Omental fat pad (tissue), 4 donors: Measurements from ENCODE around the gene ITM2C. TPM values are rescaled to one million over a fixed set of nuclear protein-coding genes. Genes with fewer than 3 reads are reported as not detected.

Experiments
- ATAC-seq: fragments of 150-250 bp; one replicate; pipeline ENCODE4 v1.9.1; 2016; ENCODE audit warnings: mild to moderate bottlenecking, moderate library complexity; ENCODE audit not compliant: low FRiP score
- DNase-seq: peaks from one replicate; pipeline ENCODE4 v3.0.0-alpha.2; 2019; ENCODE audit warnings: low spot score
- total RNA-seq, 4 donors: library from RNA; depleted of rRNA; stranded (reverse); fragments of >200 nt; gene quantifications; one replicate each; pipeline ENCODE4 v1.1.0, GENCODE V29; 2016
- TF ChIP-seq, protein P1 (sequence below), 3 donors: fragments of 450-650 bp; IDR thresholded peaks; one replicate each; pipeline ENCODE4 v1.5.1; 2016 to 2017; ENCODE audit warnings: antibody characterized with exemption in 3 of 3, mild to moderate bottlenecking in 3 of 3, moderate library complexity in 2 of 3

The ITM2C gene
- total RNA-seq, 4 donors from 2014 or later = 17.9 to 35.9 (median 28.8) TPM

DNA sequence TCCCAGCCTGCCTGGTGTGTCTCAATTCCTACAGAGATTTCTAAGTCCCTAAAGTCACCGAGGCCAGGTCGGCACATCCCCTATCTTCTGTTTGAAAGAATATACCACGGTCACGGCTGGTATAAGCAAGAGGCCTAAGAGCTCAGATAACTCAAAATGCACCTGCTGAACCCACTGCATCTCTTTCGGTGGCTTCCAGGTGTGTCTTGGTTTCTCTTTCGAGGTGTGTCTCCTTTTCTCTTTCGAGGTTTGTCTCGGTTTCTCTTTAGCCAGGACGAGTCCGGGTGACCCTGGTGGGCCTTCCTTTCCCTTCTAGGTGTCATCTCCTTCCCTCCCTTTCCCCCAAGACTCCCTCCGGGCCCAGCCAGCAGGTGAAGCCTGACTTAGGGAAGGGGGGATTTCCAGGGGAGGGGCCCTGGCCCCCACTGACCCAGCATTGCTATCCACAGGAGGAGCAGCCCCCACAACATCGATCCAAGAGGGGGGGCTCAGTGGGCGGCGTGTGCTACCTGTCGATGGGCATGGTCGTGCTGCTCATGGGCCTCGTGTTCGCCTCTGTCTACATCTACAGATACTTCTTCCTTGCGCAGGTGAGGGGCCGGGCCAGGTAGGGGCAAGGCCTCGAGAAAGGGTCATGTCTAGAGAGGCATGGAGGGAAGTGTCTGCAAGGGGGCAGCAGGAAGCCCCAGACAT, 8.4 kb downstream of the ITM2C start:
- DNase-seq (no peak), ATAC-seq (no peak)
- TF ChIP-seq, protein P1, sequence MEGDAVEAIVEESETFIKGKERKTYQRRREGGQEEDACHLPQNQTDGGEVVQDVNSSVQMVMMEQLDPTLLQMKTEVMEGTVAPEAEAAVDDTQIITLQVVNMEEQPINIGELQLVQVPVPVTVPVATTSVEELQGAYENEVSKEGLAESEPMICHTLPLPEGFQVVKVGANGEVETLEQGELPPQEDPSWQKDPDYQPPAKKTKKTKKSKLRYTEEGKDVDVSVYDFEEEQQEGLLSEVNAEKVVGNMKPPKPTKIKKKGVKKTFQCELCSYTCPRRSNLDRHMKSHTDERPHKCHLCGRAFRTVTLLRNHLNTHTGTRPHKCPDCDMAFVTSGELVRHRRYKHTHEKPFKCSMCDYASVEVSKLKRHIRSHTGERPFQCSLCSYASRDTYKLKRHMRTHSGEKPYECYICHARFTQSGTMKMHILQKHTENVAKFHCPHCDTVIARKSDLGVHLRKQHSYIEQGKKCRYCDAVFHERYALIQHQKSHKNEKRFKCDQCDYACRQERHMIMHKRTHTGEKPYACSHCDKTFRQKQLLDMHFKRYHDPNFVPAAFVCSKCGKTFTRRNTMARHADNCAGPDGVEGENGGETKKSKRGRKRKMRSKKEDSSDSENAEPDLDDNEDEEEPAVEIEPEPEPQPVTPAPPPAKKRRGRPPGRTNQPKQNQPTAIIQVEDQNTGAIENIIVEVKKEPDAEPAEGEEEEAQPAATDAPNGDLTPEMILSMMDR (IDR thresholded peaks at IDR 0.05) = no peak

DNA sequence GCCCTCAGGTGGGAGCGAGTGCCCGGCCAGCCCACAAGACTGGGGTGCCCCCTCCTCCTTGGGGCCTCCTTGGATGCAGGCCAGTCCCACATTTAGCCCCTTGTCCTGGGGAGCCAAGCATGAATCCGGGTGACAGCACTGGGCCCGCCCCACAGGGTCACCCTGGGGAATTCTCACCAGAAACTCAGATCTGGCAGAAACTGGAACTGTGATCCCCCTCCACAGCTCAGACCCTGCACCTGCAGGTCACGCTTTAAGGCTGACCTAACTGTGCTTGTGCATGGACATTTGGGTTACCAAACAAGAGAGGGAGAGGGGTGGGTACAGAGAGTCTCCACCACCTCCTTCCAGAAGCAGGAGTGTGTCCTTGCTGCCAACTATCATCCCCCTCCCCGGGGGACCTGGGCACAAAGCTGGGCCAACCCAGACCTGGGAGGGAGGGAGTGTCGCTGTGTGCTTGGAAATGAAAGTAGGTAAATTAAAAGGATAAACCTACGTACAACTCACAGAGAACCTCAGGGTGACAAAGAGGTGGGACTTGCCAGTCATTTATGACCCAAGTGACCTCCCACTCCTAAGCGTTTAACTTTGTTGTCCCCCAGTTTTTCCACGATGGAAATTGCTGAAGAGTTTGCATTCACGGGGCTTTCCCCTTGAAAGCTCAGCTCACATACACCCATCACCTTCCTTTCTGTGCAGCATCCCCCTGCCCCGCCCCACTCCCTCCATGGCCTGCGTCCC, 9.1 kb downstream of the ITM2C start:
- no peak for DNase-seq
- ATAC-seq = no peak
- TF ChIP-seq, protein P1 (IDR thresholded peaks at IDR 0.05) = no peak

DNA sequence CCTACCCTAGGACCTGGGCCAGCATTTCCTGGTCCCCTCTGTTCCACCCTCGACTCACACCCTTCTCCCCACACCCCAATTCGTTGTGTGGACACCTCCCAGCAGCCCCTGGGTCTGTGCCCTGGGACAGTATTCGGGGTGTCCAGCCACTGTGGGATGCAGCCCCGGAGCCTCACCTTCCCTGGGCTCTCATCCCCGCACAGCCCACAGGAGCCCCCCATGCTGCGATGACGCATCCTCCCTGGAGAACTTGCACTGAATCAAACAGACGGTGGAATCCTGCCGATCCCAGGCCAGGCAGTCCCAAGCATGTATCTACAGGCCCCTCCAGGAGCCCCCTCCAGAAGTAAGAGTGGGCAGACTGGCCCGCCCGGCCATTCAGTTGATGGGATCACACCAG, 9.7 kb downstream of the ITM2C start:
- ATAC-seq (no peak), DNase-seq (no peak)
- TF ChIP-seq, protein P1 (IDR thresholded peaks at IDR 0.05) = no peak

DNA sequence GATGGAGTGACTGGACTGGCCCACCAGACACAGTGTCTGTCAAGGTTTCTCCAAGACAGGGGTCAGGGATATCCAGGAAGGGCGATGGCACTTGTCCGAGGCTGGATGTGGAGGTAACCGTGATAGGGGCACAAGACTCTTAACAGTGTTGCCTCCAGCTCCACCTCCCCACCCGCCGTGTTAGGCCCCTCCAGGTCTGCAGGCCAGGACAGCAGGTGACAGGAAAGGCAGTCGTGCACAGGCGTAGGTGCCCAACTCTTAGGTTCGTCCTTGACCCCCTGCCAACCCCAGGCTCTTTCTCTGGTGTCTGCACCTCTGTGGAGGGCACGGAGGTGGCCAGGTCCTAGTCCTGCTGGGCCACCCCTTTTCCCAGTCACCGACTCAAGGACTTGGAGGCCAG, 10.1 kb downstream of the ITM2C start:
- ATAC-seq = no peak
- no peak for DNase-seq
- TF ChIP-seq, protein P1 (IDR thresholded peaks at IDR 0.05) = no peak

DNA sequence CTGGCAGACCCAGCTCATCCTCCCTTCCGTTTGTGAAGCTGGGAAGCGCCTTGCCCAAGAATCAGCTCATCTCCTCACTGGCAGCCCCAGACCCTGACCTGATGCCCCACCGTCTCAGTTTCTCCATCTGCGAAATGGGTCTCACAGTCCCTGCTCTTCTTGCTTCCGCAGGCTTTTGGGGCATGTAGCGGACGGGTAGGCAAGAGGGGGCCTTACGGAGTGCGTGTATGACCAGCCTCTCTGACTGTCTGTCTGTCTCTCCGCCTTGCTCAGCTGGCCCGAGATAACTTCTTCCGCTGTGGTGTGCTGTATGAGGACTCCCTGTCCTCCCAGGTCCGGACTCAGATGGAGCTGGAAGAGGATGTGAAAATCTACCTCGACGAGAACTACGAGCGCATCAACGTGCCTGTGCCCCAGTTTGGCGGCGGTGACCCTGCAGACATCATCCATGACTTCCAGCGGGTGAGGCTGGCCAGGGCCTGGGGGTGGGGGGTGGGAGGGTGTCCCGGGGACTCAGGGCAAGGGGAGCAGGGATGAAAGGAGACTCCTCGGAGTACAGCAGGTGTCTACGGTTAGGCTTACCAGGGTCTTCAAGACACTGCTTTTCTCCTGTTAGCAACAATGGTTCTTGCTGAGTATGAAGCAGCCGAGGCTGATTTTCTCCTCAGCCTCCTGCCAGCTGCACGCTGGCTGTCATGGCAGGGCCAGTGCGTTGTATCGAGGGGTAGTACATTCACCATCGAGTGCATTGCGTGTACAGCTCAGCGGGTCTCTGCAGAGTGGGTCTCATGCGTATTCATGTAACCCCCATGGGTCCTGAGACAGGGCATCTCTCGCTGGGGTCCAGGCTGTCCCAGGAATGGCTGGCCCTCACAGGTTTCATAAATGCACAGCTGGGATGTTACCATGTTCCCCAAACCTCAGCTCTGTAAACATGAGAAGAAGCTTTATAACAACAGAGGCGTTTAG, 10.9 kb downstream of the ITM2C start:
- TF ChIP-seq, protein P1 (IDR thresholded peaks at IDR 0.05) = no peak
- ATAC-seq (no peak), DNase-seq (no peak)

DNA sequence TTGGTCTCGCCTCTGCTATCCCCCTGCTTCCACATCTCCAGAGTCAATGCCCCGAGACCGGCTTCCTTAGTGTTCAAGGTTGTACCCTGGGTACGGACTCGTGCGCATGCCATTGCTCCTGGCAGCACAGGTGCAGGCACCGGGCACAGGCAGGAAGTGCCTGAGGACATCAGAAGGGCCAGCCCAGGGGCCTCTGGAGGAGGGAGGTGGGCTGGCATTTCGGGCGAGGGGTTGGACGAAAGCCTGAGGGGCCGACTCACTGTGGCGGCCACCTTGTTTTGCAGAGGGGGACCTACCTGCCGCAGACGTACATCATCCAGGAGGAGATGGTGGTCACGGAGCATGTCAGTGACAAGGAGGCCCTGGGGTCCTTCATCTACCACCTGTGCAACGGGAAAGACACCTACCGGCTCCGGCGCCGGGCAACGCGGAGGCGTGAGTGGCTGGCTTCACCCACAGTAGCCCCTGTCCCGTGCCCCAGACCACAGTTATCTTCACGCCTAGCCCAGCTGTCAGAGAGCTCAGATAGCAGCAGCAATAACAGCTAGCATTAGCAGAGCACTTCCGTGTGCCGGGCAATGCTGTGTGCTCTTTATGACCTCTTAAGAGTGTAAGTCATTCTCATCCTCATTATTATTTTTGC, 12.5 kb downstream of the ITM2C start:
- DNase-seq = no peak
- no peak for ATAC-seq
- TF ChIP-seq, protein P1 (IDR thresholded peaks at IDR 0.05) = no peak
